Cardiac muscle cell (in vitro differentiated cells and primary cell): ENCODE results near the gene MACROD1. TPM values are rescaled to one million over a fixed set of nuclear protein-coding genes. Genes with fewer than 3 reads are reported as not detected.

Source experiments
- DNase-seq, 2 donors: peaks; one replicate each; pipeline versions ENCODE4 v3.0.0 to v3.0.0-alpha.2; 2010 to 2017; ENCODE audit warnings: low read depth in 1 of 2, low spot score in 1 of 2
- H3K27ac ChIP-seq: fragments of 200-600 bp; sonication (generic); 2 replicates; pipeline ENCODE4 v1.5.1; 2016
- H3K27me3 ChIP-seq: fragments of 200-600 bp; sonication (generic); 2 replicates; pipeline ENCODE4 v1.6.0; 2016; ENCODE audit warnings: control low read depth
- H3K36me3 ChIP-seq: fragments of 200-600 bp; sonication (generic); 2 replicates; pipeline ENCODE4 v1.5.1; 2016; ENCODE audit warnings: control low read depth
- H3K4me1 ChIP-seq: fragments of 200-600 bp; sonication (generic); 2 replicates; pipeline ENCODE4 v1.8.1; 2017; ENCODE audit warnings: low read depth, mild to moderate bottlenecking, mixed run types
- H3K4me3 ChIP-seq: fragments of 200-600 bp; sonication (generic); 2 replicates; pipeline ENCODE4 v1.5.1; 2016; ENCODE audit warnings: mild to moderate bottlenecking
- H3K9me3 ChIP-seq: fragments of 200-600 bp; sonication (generic); 2 replicates; pipeline ENCODE4 v1.5.1; 2017; ENCODE audit warnings: low read depth, mild to moderate bottlenecking, control low read depth
- polyA plus RNA-seq: library from polyadenylated mRNA; unstranded; fragments of >200 nt; fragmentation: Nextera tagmentation; extraction: Ambion mirVana; gene quantifications from 2 replicates; pipeline ENCODE4 v1.2.1, GENCODE V29; 2016
- total RNA-seq: library from RNA; depleted of rRNA; stranded (reverse); fragments of >200 nt; gene quantifications from 2 replicates; pipeline ENCODE4 v1.2.3, GENCODE V29; 2016
- TF ChIP-seq, protein P1 (sequence below): IDR thresholded peaks from 2 replicates; pipeline ENCODE4 v1.5.1; 2012; ENCODE audit warnings: low read depth, mild to moderate bottlenecking, low read length

The MACROD1 gene
- total and polyA plus RNA-seq, 2 experiments from 2014 or later = 134 to 156 TPM

DNA sequence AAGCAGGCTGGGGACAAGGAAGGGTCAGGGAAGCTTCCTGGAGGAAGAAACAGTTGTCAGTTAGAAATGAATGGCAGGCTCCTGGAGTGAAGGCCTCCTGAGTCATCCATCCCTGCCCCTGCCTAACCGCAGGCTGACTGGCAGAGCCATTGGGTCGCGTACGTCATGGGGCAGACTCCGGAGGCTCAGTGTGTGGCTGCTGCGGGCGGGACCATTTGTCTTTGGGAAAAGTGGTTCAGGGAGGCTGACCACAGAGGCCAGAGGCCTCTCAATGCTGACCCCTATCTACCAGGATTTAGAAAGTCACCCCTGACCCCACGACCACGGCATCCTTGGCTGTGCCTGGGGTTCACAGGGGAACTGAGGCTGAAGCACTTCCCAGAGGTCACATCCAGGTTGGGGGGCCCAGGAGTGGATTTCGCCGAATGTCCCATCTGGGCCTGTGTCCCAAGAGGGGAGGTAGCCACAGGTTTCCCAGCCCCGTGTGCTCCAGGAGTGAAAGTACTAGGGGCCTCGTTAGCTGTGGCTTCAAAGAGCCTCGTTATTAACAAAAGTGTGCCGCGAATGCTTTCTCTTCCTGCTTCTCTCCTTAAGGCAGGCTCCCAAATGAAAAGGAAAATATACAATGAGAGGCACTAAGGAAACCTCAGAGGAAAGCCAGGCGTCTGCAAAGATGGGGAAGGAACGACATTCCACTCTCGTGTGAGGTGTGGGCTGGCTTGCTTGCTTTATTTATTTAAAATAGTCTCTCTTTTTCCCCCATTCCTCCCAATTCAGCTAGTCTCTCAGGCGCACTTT lies 71.3 kb downstream of the MACROD1 start:
- Histone ChIP-seq H3K36me3 (no peaks in the 10 kb centered on the region), H3K27me3 (no peaks in the 10 kb centered on the region), H3K27ac (peak overlapping the region; percentile 61), H3K4me1 (peaks cover 18% of the 10 kb centered on the region), H3K4me3 (no peak overlapping the region), H3K9me3 (no peaks in the 10 kb centered on the region)
- TF ChIP-seq, protein P1, sequence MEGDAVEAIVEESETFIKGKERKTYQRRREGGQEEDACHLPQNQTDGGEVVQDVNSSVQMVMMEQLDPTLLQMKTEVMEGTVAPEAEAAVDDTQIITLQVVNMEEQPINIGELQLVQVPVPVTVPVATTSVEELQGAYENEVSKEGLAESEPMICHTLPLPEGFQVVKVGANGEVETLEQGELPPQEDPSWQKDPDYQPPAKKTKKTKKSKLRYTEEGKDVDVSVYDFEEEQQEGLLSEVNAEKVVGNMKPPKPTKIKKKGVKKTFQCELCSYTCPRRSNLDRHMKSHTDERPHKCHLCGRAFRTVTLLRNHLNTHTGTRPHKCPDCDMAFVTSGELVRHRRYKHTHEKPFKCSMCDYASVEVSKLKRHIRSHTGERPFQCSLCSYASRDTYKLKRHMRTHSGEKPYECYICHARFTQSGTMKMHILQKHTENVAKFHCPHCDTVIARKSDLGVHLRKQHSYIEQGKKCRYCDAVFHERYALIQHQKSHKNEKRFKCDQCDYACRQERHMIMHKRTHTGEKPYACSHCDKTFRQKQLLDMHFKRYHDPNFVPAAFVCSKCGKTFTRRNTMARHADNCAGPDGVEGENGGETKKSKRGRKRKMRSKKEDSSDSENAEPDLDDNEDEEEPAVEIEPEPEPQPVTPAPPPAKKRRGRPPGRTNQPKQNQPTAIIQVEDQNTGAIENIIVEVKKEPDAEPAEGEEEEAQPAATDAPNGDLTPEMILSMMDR = no peak
- DNase-seq = peak in 1 of 2 donors; percentile 66

DNA sequence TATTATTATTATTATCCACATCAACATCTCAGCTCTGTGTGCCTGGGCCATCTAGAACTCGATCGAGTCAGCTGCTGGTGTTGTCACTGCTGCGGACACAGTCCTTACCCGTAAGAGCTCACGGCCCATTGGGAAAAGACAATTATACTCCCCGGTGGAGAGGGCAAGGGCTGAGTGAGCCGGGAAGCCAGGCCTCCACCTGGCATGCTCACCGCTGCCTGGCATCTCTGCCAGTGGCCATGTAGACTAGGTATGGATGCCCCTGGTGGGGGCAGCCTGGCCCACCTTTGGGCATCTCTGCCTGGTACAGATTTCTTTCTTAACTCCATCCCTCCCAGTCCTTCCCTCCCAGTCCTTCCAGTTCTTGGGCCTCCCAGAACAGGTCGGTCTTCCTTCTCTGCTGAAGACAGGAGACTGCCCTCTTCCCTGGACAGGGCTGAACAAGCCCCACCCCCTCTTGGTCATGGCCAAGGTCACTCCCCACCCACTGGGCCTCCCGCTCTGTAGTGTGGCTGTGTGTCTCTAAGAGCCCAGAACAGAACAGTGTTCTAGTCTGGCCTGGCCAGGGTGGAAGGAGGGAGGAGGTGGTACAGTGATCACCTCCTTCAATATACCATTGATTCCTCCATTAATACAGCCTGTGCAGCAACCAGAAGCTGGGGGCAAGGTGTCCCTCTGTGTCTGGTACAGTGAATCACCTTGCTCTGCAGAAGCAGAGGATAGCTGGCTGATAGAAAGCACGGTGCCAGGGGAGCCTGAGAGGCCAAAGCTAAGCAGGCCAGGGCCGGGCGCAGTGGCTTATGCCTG lies 72.5 kb downstream of the MACROD1 start:
- TF ChIP-seq, protein P1 = no peak

DNA sequence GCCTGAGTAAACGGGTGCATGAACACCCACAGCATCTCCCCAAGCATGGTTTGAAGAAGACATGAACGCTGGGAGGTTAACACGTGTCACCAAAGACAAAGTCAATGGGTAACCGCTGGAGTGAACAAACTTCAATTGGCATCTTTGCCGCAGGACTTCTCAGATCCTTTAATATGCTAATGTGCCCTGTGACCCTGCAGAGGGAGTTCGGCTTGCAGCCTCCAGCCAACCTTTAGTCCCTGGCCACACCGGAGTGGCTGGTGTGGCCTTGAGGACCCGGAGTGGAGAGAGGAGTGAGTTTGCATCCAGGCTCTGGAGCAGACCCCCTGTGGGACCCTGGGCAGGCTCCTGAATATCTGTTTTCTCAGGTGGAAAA lies 73.2 kb downstream of the MACROD1 start:
- DNase-seq = no peak
- Histone ChIP-seq H3K27me3 (no peaks in the 10 kb centered on the region), H3K27ac (no peak overlapping the region), H3K4me1 (peaks cover 18% of the 10 kb centered on the region), H3K4me3 (no peak overlapping the region), H3K36me3 (no peaks in the 10 kb centered on the region), H3K9me3 (no peaks in the 10 kb centered on the region)
- TF ChIP-seq, protein P1 = no peak

More for the DNA sequence above, 72.5 kb downstream of the MACROD1 start:
- no peak for DNase-seq
- Histone ChIP-seq H3K27me3 (no peaks in the 10 kb centered on the region), H3K36me3 (no peaks in the 10 kb centered on the region), H3K4me3 (no peak overlapping the region), H3K27ac (no peak overlapping the region), H3K4me1 (peaks cover 18% of the 10 kb centered on the region), H3K9me3 (no peaks in the 10 kb centered on the region)

DNA sequence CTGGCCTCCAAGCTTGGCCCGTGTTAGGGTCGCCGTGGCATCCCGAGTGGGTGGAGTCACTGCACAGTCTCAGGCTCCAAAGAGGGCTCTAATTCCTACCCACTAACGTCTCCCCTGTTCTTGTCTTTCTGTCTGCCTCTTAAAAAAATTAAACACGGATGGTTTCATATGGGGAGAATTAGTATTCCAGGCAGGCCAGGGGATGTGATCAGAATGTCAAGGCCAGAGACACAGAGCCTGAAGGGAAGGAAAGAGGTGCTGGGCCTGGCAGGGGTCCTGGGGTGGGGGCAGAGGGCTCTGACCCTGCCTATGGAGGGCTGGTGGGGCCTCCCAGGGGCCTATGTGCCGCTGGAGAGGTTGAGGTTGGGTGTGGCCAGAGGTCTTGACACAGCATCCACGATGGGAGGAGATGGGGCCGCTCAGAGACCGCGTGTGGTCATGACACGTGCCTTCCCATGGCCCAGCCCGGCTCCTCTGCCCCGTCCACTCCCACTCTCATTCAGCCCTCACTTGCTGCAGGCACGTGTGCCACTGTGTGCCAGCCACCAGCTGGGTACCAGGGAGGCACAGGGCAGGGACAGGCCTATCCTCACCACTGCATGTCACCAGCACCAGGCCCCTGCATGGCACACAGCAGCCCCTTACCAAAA lies 73.7 kb downstream of the MACROD1 start:
- H3K4me1 ChIP-seq = peaks cover 18% of the 10 kb centered on the region
- no peaks in the 10 kb centered on the region for H3K36me3 ChIP-seq
- no peak overlapping the region for H3K27ac ChIP-seq
- H3K27me3 ChIP-seq = no peaks in the 10 kb centered on the region
- TF ChIP-seq, protein P1 = no peak
- H3K4me3 ChIP-seq = no peak overlapping the region
- no peaks in the 10 kb centered on the region for H3K9me3 ChIP-seq
- no peak for DNase-seq

DNA sequence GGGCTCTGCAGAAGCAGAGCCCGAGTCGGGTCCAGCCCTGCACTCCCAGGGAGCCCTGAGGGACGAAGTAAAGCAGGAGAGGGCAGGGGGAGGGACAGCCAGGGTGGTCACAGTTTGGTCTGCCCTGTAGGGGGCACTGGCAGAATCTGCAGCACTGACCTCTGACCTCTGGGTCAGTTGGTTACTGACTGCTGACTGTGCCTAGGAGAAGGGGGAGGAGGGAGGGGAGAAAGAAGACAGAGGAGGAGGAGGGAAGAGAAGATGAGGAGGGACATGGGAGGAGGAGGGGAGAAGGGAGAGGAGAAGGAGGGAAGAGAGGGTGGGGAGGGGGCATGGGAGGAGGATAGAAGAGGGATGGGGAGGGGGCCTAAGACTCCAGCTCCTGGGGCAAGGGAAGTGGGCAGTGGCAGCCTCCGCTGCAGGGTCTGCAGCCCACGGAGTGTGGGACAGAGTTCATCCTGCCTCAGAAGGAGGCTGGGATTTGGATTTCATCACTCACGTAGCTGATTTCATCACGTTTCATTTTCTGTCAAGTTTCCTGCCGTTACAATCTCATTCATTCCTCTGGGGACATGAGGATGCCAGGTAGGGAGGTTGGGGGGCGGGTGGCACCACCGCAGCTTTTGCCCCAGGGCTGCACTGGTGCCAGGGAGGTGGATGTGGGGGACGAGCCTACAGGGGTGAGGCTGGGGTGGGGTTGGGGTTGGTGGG lies 75.0 kb downstream of the MACROD1 start:
- H3K9me3 ChIP-seq = no peaks in the 10 kb centered on the region
- H3K4me1 ChIP-seq = peaks cover 13% of the 10 kb centered on the region
- TF ChIP-seq, protein P1 = peak; percentile 1
- no peak overlapping the region for H3K27ac ChIP-seq
- no peaks in the 10 kb centered on the region for H3K27me3 ChIP-seq
- no peak overlapping the region for H3K4me3 ChIP-seq
- H3K36me3 ChIP-seq = no peaks in the 10 kb centered on the region
- peak in 1 of 2 donors; percentile 82 for DNase-seq
